Measurements from ENCODE around the gene NPL.

NPL gene

GRCh38 chr1:182809414-182809957 lies 19.9 kb downstream of the NPL start:
- in situ Hi-C loops (cut with HindIII; ENCODE audit: low sequenced_read_pairs) = no loop called here

- in situ Hi-C loops (cut with HindIII; ENCODE audit: low sequenced_read_pairs) = no loop called here
Observed at GRCh38 chr1:182811975-182812722, 22.6 kb downstream of the NPL start.

- in situ Hi-C loops (cut with HindIII; ENCODE audit: low sequenced_read_pairs) = no loop called here
Observed at GRCh38 chr1:182816863-182817262, 27.3 kb downstream of the NPL start.

- in situ Hi-C loops (cut with HindIII; ENCODE audit: low sequenced_read_pairs) = no loop called here
Observed at GRCh38 chr1:182817802-182818201, 28.2 kb downstream of the NPL start.

- in situ Hi-C loops (cut with HindIII; ENCODE audit: low sequenced_read_pairs) = no loop called here
Observed at GRCh38 chr1:182823220-182823619, 33.6 kb downstream of the NPL start.

GRCh38 chr1:182826892-182827291 lies 37.3 kb downstream of the NPL start:
- in situ Hi-C loops (cut with HindIII; ENCODE audit: low sequenced_read_pairs) = loop anchor here (5.0 kb wide), 1 partner anchor 65 kb away; no protein-coding TSS in a partner anchor

GRCh38 chr1:182829285-182829932 lies 39.8 kb downstream of the NPL start:
- in situ Hi-C loops (cut with HindIII; ENCODE audit: low sequenced_read_pairs) = loop anchor here (5.0 kb wide), 1 partner anchor 67 kb away; no protein-coding TSS in a partner anchor

- in situ Hi-C loops (cut with HindIII; ENCODE audit: low sequenced_read_pairs) = no loop called here
Observed at GRCh38 chr1:182833271-182833670, 43.7 kb downstream of the NPL start.

- in situ Hi-C loops (cut with HindIII; ENCODE audit: low sequenced_read_pairs) = no loop called here
Observed at GRCh38 chr1:182834326-182834725, 44.8 kb downstream of the NPL start.

GRCh38 chr1:182835806-182836205 lies 46.2 kb downstream of the NPL start:
- in situ Hi-C loops (cut with HindIII; ENCODE audit: low sequenced_read_pairs) = no loop called here

- in situ Hi-C loops (cut with HindIII; ENCODE audit: low sequenced_read_pairs) = no loop called here
Observed at GRCh38 chr1:182839209-182840066, 49.9 kb downstream of the NPL start, which contains the start of gene DHX9. DHX9 (plus strand) TSS chr1:182839347; CDS start chr1:182842567, 3,220 bp downstream.

- in situ Hi-C loops (cut with HindIII; ENCODE audit: low sequenced_read_pairs) = no loop called here
Observed at GRCh38 chr1:182841368-182841988, 51.9 kb downstream of the NPL start.

- in situ Hi-C loops (cut with HindIII; ENCODE audit: low sequenced_read_pairs) = no loop called here
Observed at GRCh38 chr1:182842265-182842664, 52.7 kb downstream of the NPL start.

- in situ Hi-C loops (cut with HindIII; ENCODE audit: low sequenced_read_pairs) = no loop called here
Observed at GRCh38 chr1:182845379-182845778, 55.8 kb downstream of the NPL start.

- in situ Hi-C loops (cut with HindIII; ENCODE audit: low sequenced_read_pairs) = no loop called here
Observed at GRCh38 chr1:182845894-182846293, 56.3 kb downstream of the NPL start.

GRCh38 chr1:182847105-182847504 lies 57.5 kb downstream of the NPL start:
- in situ Hi-C loops (cut with HindIII; ENCODE audit: low sequenced_read_pairs) = no loop called here

GRCh38 chr1:182848736-182849135 lies 59.2 kb downstream of the NPL start:
- in situ Hi-C loops (cut with HindIII; ENCODE audit: low sequenced_read_pairs) = no loop called here

GRCh38 chr1:182850319-182850718 lies 60.7 kb downstream of the NPL start:
- in situ Hi-C loops (cut with HindIII; ENCODE audit: low sequenced_read_pairs) = loop anchor here (5.0 kb wide), 1 partner anchor 37 kb away; no protein-coding TSS in a partner anchor

- in situ Hi-C loops (cut with HindIII; ENCODE audit: low sequenced_read_pairs) = loop anchor here (5.0 kb wide), 1 partner anchor 35 kb away; no protein-coding TSS in a partner anchor
Observed at GRCh38 chr1:182851825-182852224, 62.3 kb downstream of the NPL start.

- in situ Hi-C loops (cut with HindIII; ENCODE audit: low sequenced_read_pairs) = no loop called here
Observed at GRCh38 chr1:182855911-182856310, 66.3 kb downstream of the NPL start.
